Loucy (cell line): ENCODE measurements around the gene RPS6KA1.

ENCODE experiments used
- H2AFZ ChIP-seq: fragments of 200-600 bp; sonication (generic); 2 replicates; pipeline ENCODE4 v1.6.0; 2016; ENCODE audit warnings: antibody characterized with exemption, mild to moderate bottlenecking, low read length, moderate library complexity
- H3F3A ChIP-seq: fragments of 200-600 bp; 2 replicates; pipeline ENCODE4 v1.6.0; 2016; ENCODE audit warnings: antibody characterized with exemption, low read depth, mild to moderate bottlenecking
- H3K27me3 ChIP-seq: fragments of 200-600 bp; sonication (generic); 2 replicates; pipeline ENCODE4 v1.6.1; 2014; ENCODE audit warnings: low read length, mild to moderate bottlenecking; ENCODE audit not compliant: insufficient read depth, poor library complexity, severe bottlenecking
- H3K36me3 ChIP-seq: fragments of 200-600 bp; sonication (generic); 2 replicates; pipeline ENCODE4 v1.6.1; 2016; ENCODE audit warnings: low read length; ENCODE audit not compliant: insufficient read depth
- H3K4me1 ChIP-seq: fragments of 200-600 bp; sonication (generic); 2 replicates; pipeline ENCODE4 v1.5.1; 2014; ENCODE audit warnings: low read length, mild to moderate bottlenecking; ENCODE audit not compliant: insufficient read depth, poor library complexity, severe bottlenecking
- H3K4me2 ChIP-seq: fragments of 200-600 bp; sonication (generic); 2 replicates; pipeline ENCODE4 v1.6.0; 2014; ENCODE audit warnings: antibody characterized with exemption, low read length, low read depth, mild to moderate bottlenecking; ENCODE audit not compliant: poor library complexity, severe bottlenecking
- H3K4me3 ChIP-seq: fragments of 200-600 bp; sonication (generic); 2 replicates; pipeline ENCODE4 v1.5.1; 2014; ENCODE audit warnings: low read length, mild to moderate bottlenecking, mixed read lengths; ENCODE audit not compliant: poor library complexity, severe bottlenecking
- H3K79me2 ChIP-seq: fragments of 200-600 bp; sonication (generic); 2 replicates; pipeline ENCODE4 v1.6.1; 2014; ENCODE audit warnings: low read length; ENCODE audit not compliant: insufficient read depth
- H3K9ac ChIP-seq: fragments of 200-600 bp; sonication (generic); 2 replicates; pipeline ENCODE4 v1.6.0; 2014; ENCODE audit warnings: mild to moderate bottlenecking, low read depth, low read length, moderate library complexity; ENCODE audit not compliant: poor library complexity, severe bottlenecking
- H3K9me2 ChIP-seq: fragments of 200-600 bp; sonication (generic); replicated peaks from 2 replicates; pipeline ENCODE4 v1.6.1; 2016; ENCODE audit warnings: low read depth, low read length, mixed read lengths
- H3K9me3 ChIP-seq: fragments of 200-600 bp; sonication (generic); 2 replicates; pipeline ENCODE4 v1.6.1; 2014; ENCODE audit warnings: mild to moderate bottlenecking, antibody characterized with exemption, low read length, low read depth; ENCODE audit not compliant: insufficient read depth
- H4K20me1 ChIP-seq: fragments of 200-600 bp; sonication (generic); 2 replicates; pipeline ENCODE4 v1.6.0; 2014; ENCODE audit warnings: antibody characterized with exemption, low read length, mild to moderate bottlenecking; ENCODE audit not compliant: insufficient read depth, poor library complexity, severe bottlenecking
- EZH2phosphoT487 ChIP-seq: fragments of 200-600 bp; IDR thresholded peaks from 2 replicates; pipeline ENCODE4 v1.6.1; 2018; ENCODE audit warnings: antibody characterized with exemption, mild to moderate bottlenecking, moderate library complexity, borderline replicate concordance
- TF ChIP-seq, protein P1 (sequence below): fragments of 200-600 bp; sonication (generic); conservative IDR thresholded peaks from 2 replicates; pipeline ENCODE4 v1.5.1; 2014; ENCODE audit warnings: mild to moderate bottlenecking, antibody characterized with exemption, low read length

The RPS6KA1 gene

GRCh38 chr1:26530410-26530894 lies 891 bp downstream of the RPS6KA1 start:
- peak overlapping the region; percentile 90 for H3K4me2 ChIP-seq
- no peaks in the 10 kb centered on the region for H3K36me3 ChIP-seq
- peak overlapping the region; percentile 77 for H3K4me3 ChIP-seq
- H3K79me2 ChIP-seq = peaks cover 14% of the 10 kb centered on the region; the same call in 1 of the 2 replicates
- TF ChIP-seq EZH2phosphoT487 = no peak
- TF ChIP-seq, protein P1, sequence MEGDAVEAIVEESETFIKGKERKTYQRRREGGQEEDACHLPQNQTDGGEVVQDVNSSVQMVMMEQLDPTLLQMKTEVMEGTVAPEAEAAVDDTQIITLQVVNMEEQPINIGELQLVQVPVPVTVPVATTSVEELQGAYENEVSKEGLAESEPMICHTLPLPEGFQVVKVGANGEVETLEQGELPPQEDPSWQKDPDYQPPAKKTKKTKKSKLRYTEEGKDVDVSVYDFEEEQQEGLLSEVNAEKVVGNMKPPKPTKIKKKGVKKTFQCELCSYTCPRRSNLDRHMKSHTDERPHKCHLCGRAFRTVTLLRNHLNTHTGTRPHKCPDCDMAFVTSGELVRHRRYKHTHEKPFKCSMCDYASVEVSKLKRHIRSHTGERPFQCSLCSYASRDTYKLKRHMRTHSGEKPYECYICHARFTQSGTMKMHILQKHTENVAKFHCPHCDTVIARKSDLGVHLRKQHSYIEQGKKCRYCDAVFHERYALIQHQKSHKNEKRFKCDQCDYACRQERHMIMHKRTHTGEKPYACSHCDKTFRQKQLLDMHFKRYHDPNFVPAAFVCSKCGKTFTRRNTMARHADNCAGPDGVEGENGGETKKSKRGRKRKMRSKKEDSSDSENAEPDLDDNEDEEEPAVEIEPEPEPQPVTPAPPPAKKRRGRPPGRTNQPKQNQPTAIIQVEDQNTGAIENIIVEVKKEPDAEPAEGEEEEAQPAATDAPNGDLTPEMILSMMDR = no peak
- H4K20me1 ChIP-seq = peaks cover 8% of the 10 kb centered on the region
- H3K4me1 ChIP-seq = peaks cover 39% of the 10 kb centered on the region
- no peaks in the 10 kb centered on the region for H3K9me2 ChIP-seq
- no peak overlapping the region; the same call in 1 of the 2 replicates for H2AFZ ChIP-seq
- no peaks in the 10 kb centered on the region for H3F3A ChIP-seq
- no peaks in the 10 kb centered on the region for H3K27me3 ChIP-seq
- H3K9ac ChIP-seq = peak overlapping the region; percentile 64
- no peaks in the 10 kb centered on the region for H3K9me3 ChIP-seq

DNA sequence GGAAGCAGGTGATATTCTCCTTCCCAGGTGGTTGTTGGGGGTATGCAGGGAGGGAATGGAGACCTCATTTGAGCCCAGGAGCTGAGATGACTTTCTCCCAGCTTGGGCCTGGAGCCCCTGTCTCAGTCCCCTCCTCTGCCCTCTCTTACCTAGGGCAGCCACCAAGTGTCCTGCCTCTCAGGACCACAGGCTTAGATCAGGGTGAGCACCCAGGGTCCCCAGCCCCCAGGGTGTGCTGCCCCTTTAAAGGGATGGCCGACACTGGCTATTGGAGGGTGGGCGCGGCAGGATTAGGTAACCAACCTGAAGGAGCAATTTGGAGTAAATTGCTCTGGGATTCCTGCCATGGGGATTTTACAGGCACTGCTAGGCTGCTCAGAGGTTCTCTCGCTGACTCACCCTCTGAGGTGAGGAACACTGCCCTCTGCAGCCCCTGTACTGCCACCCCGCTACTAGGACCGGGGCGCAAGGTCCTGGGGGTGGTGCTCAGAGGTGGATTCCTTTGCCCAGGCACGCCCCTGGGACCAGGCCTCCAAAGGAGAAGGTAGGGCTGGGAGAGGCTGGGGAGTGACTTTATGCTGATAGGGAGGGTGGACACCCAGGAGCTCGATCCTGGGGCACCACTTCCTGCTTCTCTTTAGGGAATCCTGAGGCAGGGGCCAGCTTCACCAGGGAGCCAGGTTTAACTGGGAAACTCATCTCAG lies 1.5 kb downstream of the RPS6KA1 start:
- peak overlapping the region; percentile 90 for H3K4me2 ChIP-seq
- no peaks in the 10 kb centered on the region for H3K27me3 ChIP-seq
- H3K36me3 ChIP-seq = no peaks in the 10 kb centered on the region
- H2AFZ ChIP-seq = no peak overlapping the region
- H3K79me2 ChIP-seq = peaks cover 14% of the 10 kb centered on the region; the same call in 1 of the 2 replicates
- H3K9me3 ChIP-seq = no peaks in the 10 kb centered on the region
- H3K4me1 ChIP-seq = peaks cover 41% of the 10 kb centered on the region
- H3K9me2 ChIP-seq = no peaks in the 10 kb centered on the region
- H3K9ac ChIP-seq = peak overlapping the region; percentile 64
- TF ChIP-seq, protein P1 = peak; percentile 61
- no peak for TF ChIP-seq EZH2phosphoT487
- peak overlapping the region; percentile 77 for H3K4me3 ChIP-seq
- no peaks in the 10 kb centered on the region for H3F3A ChIP-seq
- H4K20me1 ChIP-seq = peaks cover 8% of the 10 kb centered on the region

DNA sequence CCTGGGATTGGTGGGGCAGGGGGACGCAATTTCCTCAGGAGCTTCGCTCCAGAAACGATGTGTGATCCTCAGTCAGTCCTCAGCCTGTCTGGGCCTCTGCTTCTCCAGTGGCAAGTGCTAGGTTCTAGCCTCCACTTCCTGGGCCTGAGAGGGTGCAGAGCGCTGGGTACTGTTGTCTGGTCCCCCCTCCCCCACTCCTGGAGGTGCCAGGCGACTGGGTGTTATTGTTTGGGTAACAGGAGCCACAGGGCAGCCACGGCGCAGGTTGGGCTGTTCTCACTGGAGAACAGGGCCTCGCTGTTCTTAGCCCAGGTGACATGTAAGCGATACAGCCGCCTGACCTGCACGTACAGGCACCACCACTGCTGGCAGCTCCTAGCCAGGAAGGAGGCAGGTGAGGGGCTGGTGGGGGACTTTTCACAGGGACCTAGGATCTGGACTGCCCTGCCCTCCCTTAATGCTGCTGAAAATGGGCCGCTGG lies 2.1 kb downstream of the RPS6KA1 start:
- peak overlapping the region; percentile 90 for H3K4me2 ChIP-seq

More for the DNA sequence above, 2.1 kb downstream of the RPS6KA1 start:
- Histone ChIP-seq H3K9me2 (no peaks in the 10 kb centered on the region), H3K79me2 (peaks cover 14% of the 10 kb centered on the region; the same call in 1 of the 2 replicates), H2AFZ (no peak overlapping the region), H3K27me3 (no peaks in the 10 kb centered on the region), H3K36me3 (no peaks in the 10 kb centered on the region), H3K4me1 (peaks cover 41% of the 10 kb centered on the region), H4K20me1 (peaks cover 8% of the 10 kb centered on the region), H3F3A (no peaks in the 10 kb centered on the region), H3K9ac (peak overlapping the region; percentile 64), H3K9me3 (no peaks in the 10 kb centered on the region), H3K4me3 (peak overlapping the region; percentile 77)
- no peak for TF ChIP-seq EZH2phosphoT487
- TF ChIP-seq, protein P1 = no peak
